K562 (cell line): ENCODE data around the gene ZDHHC22. TPM values are rescaled to one million over a fixed set of nuclear protein-coding genes. Genes with fewer than 3 reads are reported as not detected.

ENCODE experiments used
- ARHGAP35 ChIP-seq: fragments of 450-650 bp; IDR thresholded peaks from 2 replicates; pipeline ENCODE4 v1.6.1; 2018; ENCODE audit not compliant: partially characterized antibody
- COPS2 ChIP-seq: fragments of 450-650 bp; conservative IDR thresholded peaks from 2 replicates; pipeline ENCODE4 v1.6.1; 2016; ENCODE audit warnings: mild to moderate bottlenecking, moderate library complexity
- ELF1 ChIP-seq: fragments of 200-800 bp; sonication (Bioruptor generic); IDR thresholded peaks from 2 replicates; pipeline ENCODE4 v1.6.1; 2016; ENCODE audit warnings: missing genetic modification characterization, missing compliant biosample characterization
- ESRRB ChIP-seq: fragments of 250-450 bp; sonication (Bioruptor Pico); IDR thresholded peaks from 2 replicates; pipeline ENCODE4 v1.5.0; 2020; ENCODE audit warnings: mild to moderate bottlenecking, moderate library complexity, borderline replicate concordance
- GABPA ChIP-seq: fragments of 200-800 bp; sonication (Bioruptor generic); conservative IDR thresholded peaks from 2 replicates; pipeline ENCODE4 v1.6.1; 2016; ENCODE audit warnings: low read depth, missing genetic modification characterization, missing compliant biosample characterization
- GTF2F1 ChIP-seq: IDR thresholded peaks from 2 replicates; pipeline ENCODE4 v1.6.1; 2011; ENCODE audit warnings: low read depth, low read length, improper control_type of control experiment
- IRF2 ChIP-seq: sonication (generic); formaldehyde crosslinking; IDR thresholded peaks from 2 replicates; pipeline ENCODE4 v1.8.1; 2022; ENCODE audit warnings: mild to moderate bottlenecking, missing genetic modification reagents
- MAFF ChIP-seq: IDR thresholded peaks from 2 replicates; pipeline ENCODE4 v1.6.1; 2012; ENCODE audit warnings: low read length, improper control_type of control experiment
- NCOA6 ChIP-seq: fragments of 450-650 bp; IDR thresholded peaks from 2 replicates; pipeline ENCODE4 v1.6.1; 2017; ENCODE audit warnings: mild to moderate bottlenecking
- POLR2G ChIP-seq: fragments of 200-400 bp; formaldehyde crosslinking; IDR thresholded peaks from 2 replicates; pipeline ENCODE4 v1.6.1; 2017; ENCODE audit warnings: low read depth, mild to moderate bottlenecking, antibody characterized with exemption, low read length, moderate library complexity
- PRDM10 ChIP-seq: fragments of 450-650 bp; IDR thresholded peaks from 2 replicates; pipeline ENCODE4 v1.6.1; 2018; ENCODE audit not compliant: partially characterized antibody
- PTTG1 ChIP-seq: fragments of 450-650 bp; IDR thresholded peaks from 2 replicates; pipeline ENCODE4 v1.6.1; 2016; ENCODE audit warnings: low read depth, mild to moderate bottlenecking, missing genetic modification characterization, missing compliant biosample characterization
- RBBP5 ChIP-seq: fragments of 200-600 bp; sonication (generic); IDR thresholded peaks from 2 replicates; pipeline ENCODE4 v1.6.1; 2012; ENCODE audit warnings: borderline replicate concordance, mild to moderate bottlenecking, low read length, control low read depth, inconsistent platforms; ENCODE audit not compliant: insufficient read depth, poor library complexity, severe bottlenecking
- polyA plus RNA-seq, 8 experiments: library from polyadenylated mRNA; depleted of rRNA in 4 of 8; stranded (reverse) in 5 of 8; unstranded in 3 of 8; fragments of >200 nt; fragmentation: Nextera tagmentation in 2 of 8; fragmentation: Illumina TruSeq in 1 of 8; extraction: Ambion mirVana in 2 of 8; extraction: Trizol in 1 of 8; gene quantifications; 2 replicates each; pipeline versions ENCODE4 v1.2.1 to v1.2.3, GENCODE V29; 2011 to 2014; ENCODE audit warnings: inconsistent platforms in 1 of 8, missing spikeins in 1 of 8
- total RNA-seq, 7 experiments: library from RNA; depleted of rRNA in 6 of 7; stranded (reverse); fragments of >200 nt in 6 of 7; fragmentation: Illumina TruSeq in 2 of 7; extraction: Trizol in 2 of 7; gene quantifications; 2 replicates each; pipeline versions ENCODE4 v1.2.1 to v1.2.3, GENCODE V29; 2011 to 2021; ENCODE audit warnings: low replicate concordance in 1 of 7
- TF ChIP-seq, protein P1 (sequence below): fragments of 250-450 bp; sonication (Bioruptor Pico); IDR thresholded peaks from 2 replicates; pipeline ENCODE4 v1.4.0; 2020; ENCODE audit warnings: mild to moderate bottlenecking, moderate library complexity

Gene ZDHHC22
- total and polyA plus RNA-seq, 9 of the 15 experiments (the other 6 are each of a cell fraction or from before 2014, with no cell fraction given) = not detected

DNA sequence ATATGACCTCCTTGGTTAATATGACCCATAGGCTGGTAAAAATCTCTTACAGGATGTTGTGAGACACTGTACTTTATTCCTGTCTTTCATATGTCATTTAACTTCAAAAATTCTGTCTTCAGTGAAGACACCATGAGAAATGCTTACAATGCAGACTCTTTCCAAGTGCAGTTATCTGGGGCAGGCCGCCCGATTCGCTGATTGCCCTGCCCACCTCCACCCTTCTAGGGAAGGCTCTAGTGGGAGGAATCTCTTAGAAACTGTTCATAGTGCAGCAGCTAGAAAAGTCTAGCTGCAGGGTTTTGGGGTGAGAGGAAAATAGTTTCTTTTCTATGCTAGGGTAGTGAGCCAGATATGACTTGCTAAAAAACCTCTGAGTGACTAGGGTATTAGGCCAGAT lies 58.5 kb downstream of the ZDHHC22 start (continued):
- TF ChIP-seq, protein P1, sequence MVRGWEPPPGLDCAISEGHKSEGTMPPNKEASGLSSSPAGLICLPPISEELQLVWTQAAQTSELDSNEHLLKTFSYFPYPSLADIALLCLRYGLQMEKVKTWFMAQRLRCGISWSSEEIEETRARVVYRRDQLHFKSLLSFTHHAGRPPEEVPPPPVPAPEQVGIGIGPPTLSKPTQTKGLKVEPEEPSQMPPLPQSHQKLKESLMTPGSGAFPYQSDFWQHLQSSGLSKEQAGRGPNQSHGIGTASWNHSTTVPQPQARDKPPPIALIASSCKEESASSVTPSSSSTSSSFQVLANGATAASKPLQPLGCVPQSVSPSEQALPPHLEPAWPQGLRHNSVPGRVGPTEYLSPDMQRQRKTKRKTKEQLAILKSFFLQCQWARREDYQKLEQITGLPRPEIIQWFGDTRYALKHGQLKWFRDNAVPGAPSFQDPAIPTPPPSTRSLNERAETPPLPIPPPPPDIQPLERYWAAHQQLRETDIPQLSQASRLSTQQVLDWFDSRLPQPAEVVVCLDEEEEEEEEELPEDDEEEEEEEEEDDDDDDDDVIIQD (CRISPR knock-in tag) = no peak
- no peak for TF ChIP-seq IRF2 (CRISPR knock-in tag)
- TF ChIP-seq ELF1 (tag) = no peak
- TF ChIP-seq PTTG1 (tag) = no peak
- TF ChIP-seq ARHGAP35 = no peak
- no peak for TF ChIP-seq GABPA
- no peak for TF ChIP-seq PRDM10
- TF ChIP-seq RBBP5 = no peak
- no peak for TF ChIP-seq MAFF
- TF ChIP-seq POLR2G = no peak
- no peak for TF ChIP-seq ESRRB
- TF ChIP-seq COPS2 = no peak
- no peak for TF ChIP-seq GTF2F1
- TF ChIP-seq NCOA6 = no peak
